Right hindlimb (tissue), 1 donor: ENCODE results near the gene ANKRD10.
"Not testable (repeated sequence)": the region's sequence is repeated elsewhere in the genome, so short reads cannot be mapped to it uniquely, and the experiment has no call there.

Experiments used
- DNase-seq: peaks from one replicate; pipeline ENCODE4 v3.0.0-alpha.2; 2018

ANKRD10 gene

GRCh38 chr13:110860983-110861382 is 53.9 kb downstream of the ANKRD10 start:
- DNase-seq = no peak

DNA sequence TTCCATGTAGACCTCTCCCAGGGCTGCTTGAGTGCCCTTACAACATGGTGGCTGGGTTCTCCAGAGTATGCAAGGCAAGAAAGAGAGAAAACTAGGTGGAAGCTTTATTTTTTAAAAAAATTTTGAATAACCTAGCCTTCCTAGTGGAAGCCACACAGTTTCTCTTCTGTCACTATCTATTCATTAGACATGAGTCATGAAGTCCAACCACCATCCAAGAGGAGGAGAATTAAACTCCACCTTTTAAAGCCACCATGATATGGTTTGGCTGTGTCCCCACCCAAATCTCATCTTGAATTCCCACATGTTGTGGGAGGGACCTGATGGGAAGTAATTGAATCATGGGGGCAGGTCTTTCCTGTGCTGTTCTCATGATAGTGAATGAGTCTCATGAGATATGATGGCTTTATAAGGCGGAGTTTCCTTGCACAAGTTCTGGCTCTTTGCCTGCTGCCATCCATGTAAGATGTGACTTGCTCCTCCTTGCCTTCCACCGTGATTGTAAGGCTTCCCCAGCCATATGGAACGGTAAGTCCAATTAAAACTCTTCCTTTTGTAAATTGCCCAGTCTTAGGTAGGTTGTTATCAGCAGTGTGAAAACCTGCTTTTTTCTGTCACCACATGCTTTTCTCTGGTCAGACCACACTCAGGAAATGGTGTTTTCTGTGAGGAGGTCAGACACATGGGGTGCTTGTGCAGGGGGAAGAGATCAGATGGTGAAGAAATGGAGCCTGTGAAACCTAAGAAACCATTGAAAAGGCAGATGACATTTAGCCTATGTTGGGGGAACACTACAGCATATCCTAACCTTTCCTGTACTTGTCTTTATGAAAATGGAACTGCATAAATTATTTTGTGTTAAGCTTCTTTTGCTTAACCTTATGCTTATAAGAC is 57.7 kb downstream of the ANKRD10 start:
- DNase-seq = no peak

- peak; percentile 33 for DNase-seq
Measured at GRCh38 chr13:110855363-110855762, 59.5 kb downstream of the ANKRD10 start.

GRCh38 chr13:110854866-110855265 is 60.0 kb downstream of the ANKRD10 start:
- DNase-seq = no peak

- peak; percentile 27 for DNase-seq
Measured at GRCh38 chr13:110853235-110853721, 61.6 kb downstream of the ANKRD10 start.

GRCh38 chr13:110850840-110851239 is 64.0 kb downstream of the ANKRD10 start:
- no peak for DNase-seq

- no peak for DNase-seq
Measured at GRCh38 chr13:110850006-110850405, 64.9 kb downstream of the ANKRD10 start.

DNA sequence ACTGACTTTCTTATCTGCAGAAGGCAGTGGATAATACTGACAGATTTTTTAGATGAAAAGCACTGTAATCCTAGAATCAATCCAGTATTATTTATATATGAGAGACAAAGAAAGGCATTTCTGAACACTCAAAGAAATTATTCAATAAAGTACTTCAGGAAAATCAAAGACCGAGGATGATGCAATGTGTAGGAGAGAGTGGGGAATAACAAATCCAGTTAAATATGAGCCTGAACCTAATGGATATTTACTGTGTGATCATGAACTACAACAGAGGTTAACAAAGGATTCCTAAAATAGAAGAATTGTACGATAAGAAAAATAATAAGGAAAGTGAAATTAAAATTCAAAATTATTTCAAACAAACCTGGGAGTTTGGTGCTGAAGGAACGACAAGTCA is 69.3 kb downstream of the ANKRD10 start:
- DNase-seq = no peak

- DNase-seq = no peak
Measured at GRCh38 chr13:110841846-110842245, 73.0 kb downstream of the ANKRD10 start.

GRCh38 chr13:110841406-110841805 is 73.5 kb downstream of the ANKRD10 start:
- DNase-seq = no peak

DNA sequence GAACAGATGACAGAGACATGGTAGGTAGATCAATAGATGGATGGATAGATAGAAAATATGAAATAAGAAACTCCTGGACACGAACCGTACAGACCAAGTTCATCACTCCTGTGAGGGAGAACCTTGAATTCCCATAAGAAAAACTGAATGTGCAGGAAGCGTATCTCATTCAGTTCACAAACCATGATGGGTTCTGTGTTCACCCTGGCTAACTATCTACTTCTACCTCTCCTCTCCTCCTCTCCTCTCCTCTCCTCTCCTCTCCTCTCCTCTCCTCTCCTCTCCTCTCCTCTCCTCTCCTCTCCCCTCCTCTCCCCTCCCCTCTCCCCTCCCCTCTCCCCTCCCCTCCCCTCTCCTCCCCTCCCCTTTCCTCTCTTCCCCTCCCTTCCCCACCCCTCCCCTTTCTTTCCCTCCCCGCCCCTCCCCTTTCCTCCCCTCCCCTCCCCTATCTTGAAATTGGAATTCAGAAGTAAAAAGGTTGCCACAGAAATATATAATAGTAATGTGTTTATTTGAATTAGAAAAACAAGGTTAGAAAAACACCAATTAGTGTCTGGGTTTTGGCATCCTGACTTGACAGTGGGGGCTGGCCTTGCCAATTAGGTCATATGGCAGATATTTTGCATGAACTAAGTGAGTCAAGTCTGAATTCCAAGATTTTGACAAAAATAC is 75.9 kb downstream of the ANKRD10 start:
- DNase-seq = no peak

- DNase-seq = no peak
Measured at GRCh38 chr13:110838116-110838515, 76.8 kb downstream of the ANKRD10 start.

- DNase-seq = not testable (repeated sequence)
Measured at GRCh38 chr13:110837397-110838061, 77.3 kb downstream of the ANKRD10 start.

GRCh38 chr13:110836605-110836903 is 78.3 kb downstream of the ANKRD10 start:
- DNase-seq = no peak

DNA sequence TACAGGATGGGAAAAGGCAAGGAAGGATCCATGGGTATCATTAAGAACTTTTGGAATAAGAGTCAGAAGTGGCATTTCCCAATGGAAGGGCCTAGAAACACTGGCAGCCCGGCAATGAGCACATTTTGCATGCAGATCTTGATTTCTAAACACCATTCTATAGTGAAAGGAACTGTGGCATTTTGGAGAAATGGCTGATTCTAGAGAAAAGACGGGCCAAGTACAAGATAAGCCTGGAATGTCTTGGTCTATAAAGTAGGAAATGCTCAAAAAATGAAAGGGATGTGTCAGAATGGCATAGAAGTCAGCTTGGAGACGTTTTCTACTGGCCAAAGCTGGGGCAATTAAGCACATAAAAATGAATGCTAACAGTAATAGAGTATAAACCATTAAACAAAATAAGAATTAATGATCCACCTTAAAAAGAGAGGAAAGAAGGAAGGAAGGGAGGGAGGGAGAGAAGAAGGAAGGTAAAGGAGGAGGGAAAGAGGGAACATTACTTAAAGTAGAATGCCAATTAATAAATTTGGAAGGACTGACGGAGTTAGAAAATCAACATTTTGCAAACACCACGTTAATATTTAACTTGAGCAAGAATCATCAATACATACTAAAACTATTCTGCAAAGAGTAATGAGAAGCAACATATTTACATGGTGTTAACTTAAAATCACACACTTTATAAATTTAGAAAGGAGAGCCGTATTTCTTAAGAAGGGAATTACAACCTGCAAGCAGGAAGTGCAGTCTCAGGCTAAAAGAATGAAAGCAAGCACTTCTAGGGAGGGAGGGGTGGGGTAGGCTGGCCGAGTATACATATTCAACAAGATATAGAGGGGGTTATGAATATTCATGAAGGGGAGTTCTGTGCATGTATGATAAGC is 78.9 kb downstream of the ANKRD10 start:
- DNase-seq = no peak

GRCh38 chr13:110834572-110834971 is 80.3 kb downstream of the ANKRD10 start:
- DNase-seq = no peak

DNA sequence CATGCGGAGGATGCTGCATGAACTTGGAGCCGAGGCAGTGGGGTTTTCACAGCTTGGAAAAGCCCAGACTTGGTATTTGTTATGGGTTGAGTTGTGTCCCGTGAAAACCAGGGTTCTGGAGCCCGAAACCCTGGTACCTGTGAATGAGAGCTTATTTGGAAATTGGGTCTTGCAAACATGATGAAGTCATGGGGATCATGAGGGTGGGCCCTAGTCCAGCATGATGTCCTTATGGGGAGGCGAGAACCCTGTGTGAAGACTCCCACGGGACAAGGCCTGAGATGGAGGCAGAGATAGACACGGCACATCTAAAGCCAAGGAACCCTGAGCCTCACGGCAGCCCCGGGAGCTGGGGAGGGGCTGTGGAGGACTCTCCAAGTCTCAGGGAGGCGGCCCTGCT is 82.3 kb downstream of the ANKRD10 start:
- DNase-seq = no peak

GRCh38 chr13:110832205-110832479 is 82.7 kb downstream of the ANKRD10 start:
- DNase-seq = no peak

- DNase-seq = no peak
Measured at GRCh38 chr13:110831437-110832204, 83.2 kb downstream of the ANKRD10 start.

DNA sequence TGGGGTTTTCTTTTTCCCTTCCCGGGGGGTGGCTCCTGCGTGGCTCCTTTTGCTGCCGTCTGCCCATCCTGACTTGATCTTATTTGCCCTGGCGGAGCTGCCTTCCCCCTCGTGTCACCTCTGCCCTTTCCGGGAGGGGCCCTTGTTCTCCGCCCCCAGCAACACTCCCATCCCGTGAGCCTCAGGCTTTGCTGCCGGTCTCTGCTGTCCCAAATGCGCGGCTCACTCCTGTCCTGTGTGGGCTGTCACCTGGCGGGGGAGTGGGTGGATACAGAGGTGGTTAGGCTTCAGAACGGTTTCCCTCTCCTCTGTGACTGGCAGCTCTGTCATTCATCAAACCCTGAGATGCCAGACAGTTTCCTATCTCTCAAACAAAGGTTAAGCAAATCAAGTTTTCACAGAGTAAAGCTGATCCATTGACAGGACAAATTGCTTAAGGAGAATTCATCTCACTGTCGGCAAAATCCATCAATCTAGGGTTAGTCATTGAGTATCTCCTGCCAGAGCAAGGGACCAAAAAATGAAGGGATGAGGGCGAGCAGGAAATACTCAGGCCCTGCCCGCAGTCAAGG is 84.0 kb downstream of the ANKRD10 start:
- DNase-seq = no peak

- DNase-seq = no peak
Measured at GRCh38 chr13:110830331-110830730, 84.5 kb downstream of the ANKRD10 start.

DNA sequence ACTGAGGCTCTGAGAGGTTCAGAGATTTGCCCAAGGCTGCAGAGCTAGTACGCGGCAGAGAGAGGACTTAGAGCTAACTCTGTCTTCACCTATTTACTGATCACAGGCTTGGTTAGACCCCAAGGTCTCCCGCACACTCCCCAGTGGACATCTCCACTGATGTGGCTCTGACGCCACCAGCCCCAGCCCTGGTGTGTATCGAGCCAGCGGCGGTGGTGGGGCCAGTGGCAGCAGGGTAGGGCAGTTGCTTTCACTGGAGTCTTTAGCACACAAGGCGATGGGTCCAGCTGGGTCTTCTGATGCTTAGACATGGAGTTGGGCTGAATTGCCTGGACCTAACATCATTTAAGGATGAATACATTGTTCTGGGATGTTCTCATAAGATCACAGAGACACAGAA is 85.4 kb downstream of the ANKRD10 start:
- no peak for DNase-seq
